ENCODE data around the gene DPPA3. TPM values are rescaled to one million over a fixed set of nuclear protein-coding genes. Genes with fewer than 3 reads are reported as not detected.

The DPPA3 gene
- total and polyA plus RNA-seq, 2 of the 13 experiments (the other 11 are each of a cell fraction or from before 2014, with no cell fraction given): not detected

GRCh38 chr12:7758766-7759140 is 47.5 kb downstream of the DPPA3 start:
- Histone ChIP-seq H3K9ac (ENCODE audit: insufficient read depth, low read depth, low read length) (no peak overlapping the region), H3K36me3 (replicated peaks in 1 of 2; ENCODE audit: control insufficient read depth in 1 of 2, insufficient read depth in 2 of 2, low read length in 2 of 2) (no peaks in the 10 kb centered on the region), H3K27ac (ENCODE audit: extremely low read length, insufficient read depth, low read length) (no peak overlapping the region), H3K4me3 (replicated peaks in 1 of 3; ENCODE audit: insufficient read depth in 1 of 3, low read depth in 2 of 3, low read length in 3 of 3) (no peak overlapping the region), H3K27me3 (ENCODE audit: control insufficient read depth in 1 of 2, insufficient read depth in 2 of 2, low read length in 2 of 2) (no peaks in the 10 kb centered on the region; a peak in 1 of 5 replicates), H3K9me3 (ENCODE audit: low read length) (no peaks in the 10 kb centered on the region), H2AFZ (ENCODE audit: low read length) (no peak overlapping the region), H3K4me2 (ENCODE audit: low read depth, low read length) (no peak overlapping the region), H3K79me2 (ENCODE audit: insufficient read depth, low read length) (no peaks in the 10 kb centered on the region), H4K20me1 (ENCODE audit: insufficient read depth, low read length) (no peaks in the 10 kb centered on the region), H3K4me1 (ENCODE audit: insufficient read depth, low read length) (0 out of 2 replicates have a peak, but pooled peaks cover 4% of the 10 kb centered on the region)
- ChIA-PET POLR2A (no interaction called here), CTCF (ENCODE audit: low intra/inter-chr PET ratio, low total read pairs) (no interaction called here)
- in situ Hi-C loops (cut with HindIII; ENCODE audit: extremely low pct_ligation_motif_present, low pct_unique_long_range_greater_than_20kb) (no loop called here), intact Hi-C loops (cut with micrococcal nuclease; ENCODE audit: unreplicated experiment) (no loop called here)
- DNase-seq (ENCODE audit: low spot score): no peak
- no peak for FAIRE-seq
- WGBS (ENCODE audit: low lambda C conversion rate): 26% methylated on average over 9 of the region's 9 CpGs
- TF ChIP-seq TMF1 (CRISPR knock-in tag; IDR thresholded peaks at IDR 0.05; ENCODE audit: low read depth): no peak
- no peak for TF ChIP-seq KDM1A (CRISPR knock-in tag; IDR thresholded peaks at IDR 0.05)
- no peak for TF ChIP-seq ARNTL (CRISPR knock-in tag; IDR thresholded peaks at IDR 0.05)
- no peak for TF ChIP-seq ETV6 (CRISPR knock-in tag; conservative IDR thresholded peaks at IDR 0.05)
- no peak for TF ChIP-seq NR1H2 (CRISPR knock-in tag; IDR thresholded peaks at IDR 0.05; ENCODE audit: borderline replicate concordance, low read depth)
- no peak for TF ChIP-seq RFX1 (IDR thresholded peaks at IDR 0.05)
- TF ChIP-seq ZKSCAN1 (IDR thresholded peaks at IDR 0.05; ENCODE audit: low read length): no peak
- no peak for TF ChIP-seq REPIN1 (CRISPR knock-in tag; IDR thresholded peaks at IDR 0.05; ENCODE audit: borderline replicate concordance, low read depth)
- TF ChIP-seq, protein P1, sequence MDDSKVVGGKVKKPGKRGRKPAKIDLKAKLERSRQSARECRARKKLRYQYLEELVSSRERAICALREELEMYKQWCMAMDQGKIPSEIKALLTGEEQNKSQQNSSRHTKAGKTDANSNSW (CRISPR knock-in tag; IDR thresholded peaks at IDR 0.05; ENCODE audit: borderline replicate concordance): no peak
- no peak for TF ChIP-seq BATF2 (CRISPR knock-in tag; IDR thresholded peaks at IDR 0.05)
- BruUV-seq (replicated peaks): no TSS peak
- ATAC-seq: no peak

Other genes with a start within 250 kb of the DPPA3 start
- not detected in 2 replicates for gene CD163, start 207.7 kb upstream of the DPPA3 start, total RNA-seq (2016; rRNA removed; fragmentation: Illumina TruSeq; extraction: Trizol)
- gene CD163, start 207.7 kb upstream of the DPPA3 start, polyA plus RNA-seq (2011; rRNA removed): not detected in 2 replicates
- gene APOBEC1, start 45.5 kb upstream of the DPPA3 start, total RNA-seq (2016; rRNA removed; fragmentation: Illumina TruSeq; extraction: Trizol): not detected in 2 replicates
- not detected in 2 replicates for gene APOBEC1, start 45.5 kb upstream of the DPPA3 start, polyA plus RNA-seq (2011; rRNA removed)
- gene GDF3, start 15.7 kb upstream of the DPPA3 start, total RNA-seq (2016; rRNA removed; fragmentation: Illumina TruSeq; extraction: Trizol): not detected in 2 replicates
- gene GDF3, start 15.7 kb upstream of the DPPA3 start, polyA plus RNA-seq (2011; rRNA removed): not detected in 2 replicates
- gene CLEC4C, start 35.9 kb downstream of the DPPA3 start, total RNA-seq (2016; rRNA removed; fragmentation: Illumina TruSeq; extraction: Trizol): not detected in 2 replicates
- gene CLEC4C, start 35.9 kb downstream of the DPPA3 start, polyA plus RNA-seq (2011; rRNA removed): not detected in 2 replicates
- gene NANOGNB, start 53.8 kb downstream of the DPPA3 start, total RNA-seq (2016; rRNA removed; fragmentation: Illumina TruSeq; extraction: Trizol): not detected in 2 replicates
- not detected in 2 replicates for gene NANOGNB, start 53.8 kb downstream of the DPPA3 start, polyA plus RNA-seq (2011; rRNA removed)
- 0.24 TPM in 1 of 2 replicates, not detected in the other for gene NANOG, start 78.0 kb downstream of the DPPA3 start, total RNA-seq (2016; rRNA removed; fragmentation: Illumina TruSeq; extraction: Trizol)
- gene NANOG, start 78.0 kb downstream of the DPPA3 start, polyA plus RNA-seq (2011; rRNA removed): 0.04 and 0.30 TPM in 2 replicates
- 6.6 and 7.7 TPM in 2 replicates for gene SLC2A14, start 161.5 kb downstream of the DPPA3 start, total RNA-seq (2016; rRNA removed; fragmentation: Illumina TruSeq; extraction: Trizol)
- 30.5 and 39.0 TPM in 2 replicates for gene SLC2A14, start 161.5 kb downstream of the DPPA3 start, polyA plus RNA-seq (2011; rRNA removed)
- 22.6 and 39.3 TPM in 2 replicates for gene SLC2A3, start 224.8 kb downstream of the DPPA3 start, total RNA-seq (2016; rRNA removed; fragmentation: Illumina TruSeq; extraction: Trizol)
- gene SLC2A3, start 224.8 kb downstream of the DPPA3 start, polyA plus RNA-seq (2011; rRNA removed): 282 and 580 TPM in 2 replicates

Data from HepG2 (cell line).